H9 (cell line): ENCODE results near the gene AMER3. TPM values are rescaled to one million over a fixed set of nuclear protein-coding genes. Genes with fewer than 3 reads are reported as not detected.

Source experiments
- DNase-seq: peaks from one replicate; pipeline ENCODE4 v3.0.0-alpha.2; 2017
- H2AFZ ChIP-seq: one replicate; pipeline ENCODE4 v1.6.1; 2013; ENCODE audit warnings: mild to moderate bottlenecking, low read length, control low read depth, moderate library complexity
- H2AK5ac ChIP-seq: 2 replicates; pipeline ENCODE4 v1.6.1; 2013; ENCODE audit warnings: low read length, control low read depth, mixed read lengths; ENCODE audit not compliant: insufficient read length
- H2BK120ac ChIP-seq: one replicate; pipeline ENCODE4 v1.6.1; 2013; ENCODE audit warnings: low read depth, mild to moderate bottlenecking, low read length, control low read depth, inconsistent platforms; ENCODE audit not compliant: poor library complexity, severe bottlenecking
- H2BK12ac ChIP-seq: 2 replicates; pipeline ENCODE4 v1.6.1; 2013; ENCODE audit warnings: low read length, control low read depth, mixed read lengths, low read depth; ENCODE audit not compliant: insufficient read length
- H2BK15ac ChIP-seq: 2 replicates; pipeline ENCODE4 v1.6.1; 2013; ENCODE audit warnings: low read depth, low read length, control low read depth
- H2BK20ac ChIP-seq: one replicate; pipeline ENCODE4 v1.6.1; 2013; ENCODE audit warnings: low read depth, mild to moderate bottlenecking, low read length, control low read depth, inconsistent platforms; ENCODE audit not compliant: poor library complexity, severe bottlenecking
- H2BK5ac ChIP-seq: 2 replicates; pipeline ENCODE4 v1.6.1; 2013; ENCODE audit warnings: low read length, control low read depth, mixed read lengths; ENCODE audit not compliant: insufficient read length
- H3K14ac ChIP-seq: 2 replicates; pipeline ENCODE4 v1.6.1; 2013; ENCODE audit warnings: low read length, control low read depth; ENCODE audit not compliant: insufficient read depth
- H3K18ac ChIP-seq: 2 replicates; pipeline ENCODE4 v1.6.1; 2013; ENCODE audit warnings: low read depth, mild to moderate bottlenecking, mixed read lengths, low read length, control low read depth; ENCODE audit not compliant: insufficient read length
- H3K23ac ChIP-seq: 2 replicates; pipeline ENCODE4 v1.6.1; 2013; ENCODE audit warnings: low read length, control low read depth, mixed read lengths, low read depth; ENCODE audit not compliant: insufficient read length
- H3K23me2 ChIP-seq: 2 replicates; pipeline ENCODE4 v1.6.1; 2013; ENCODE audit warnings: low read depth, mild to moderate bottlenecking, mixed read lengths, low read length, control low read depth; ENCODE audit not compliant: insufficient read length, poor library complexity, severe bottlenecking
- H3K27ac ChIP-seq: 2 replicates; pipeline ENCODE4 v1.5.1; 2013; ENCODE audit warnings: low read length, control low read depth, mixed read lengths, low read depth; ENCODE audit not compliant: insufficient read length
- H3K27me3 ChIP-seq: 2 replicates; pipeline ENCODE4 v1.6.1; 2013; ENCODE audit warnings: low read length, control low read depth, inconsistent platforms; ENCODE audit not compliant: insufficient read depth
- H3K4ac ChIP-seq: 2 replicates; pipeline ENCODE4 v1.6.1; 2013; ENCODE audit warnings: low read depth, mild to moderate bottlenecking, control low read depth, inconsistent platforms, low read length, moderate library complexity
- H3K4me1 ChIP-seq: 2 replicates; pipeline ENCODE4 v1.6.1; 2013; ENCODE audit warnings: low read length, control low read depth, inconsistent platforms; ENCODE audit not compliant: insufficient read depth
- H3K4me2 ChIP-seq: 2 replicates; pipeline ENCODE4 v1.6.1; 2013; ENCODE audit warnings: low read length, control low read depth, mixed read lengths; ENCODE audit not compliant: insufficient read length, insufficient read depth
- H3K56ac ChIP-seq: 2 replicates; pipeline ENCODE4 v1.6.1; 2013; ENCODE audit warnings: low read depth, mild to moderate bottlenecking, mixed read lengths, low read length, control low read depth; ENCODE audit not compliant: insufficient read length
- H3K79me1 ChIP-seq: 2 replicates; pipeline ENCODE4 v1.6.1; 2013; ENCODE audit warnings: low read depth, mild to moderate bottlenecking, moderate library complexity, low read length, control low read depth, inconsistent platforms; ENCODE audit not compliant: insufficient read depth, poor library complexity, severe bottlenecking
- H3K79me2 ChIP-seq: 2 replicates; pipeline ENCODE4 v1.6.1; 2013; ENCODE audit warnings: low read length, control low read depth, inconsistent platforms; ENCODE audit not compliant: insufficient read depth
- H3K9ac ChIP-seq: 2 replicates; pipeline ENCODE4 v1.6.1; 2013; ENCODE audit warnings: low read length, control low read depth, mixed read lengths; ENCODE audit not compliant: insufficient read length; ENCODE audit errors: extremely low read depth
- H3K9me3 ChIP-seq: one replicate; pipeline ENCODE4 v1.6.1; 2013; ENCODE audit warnings: low read depth, low read length, inconsistent platforms; ENCODE audit not compliant: control insufficient read depth
- H3T11ph ChIP-seq: one replicate; pipeline ENCODE4 v1.6.1; 2013; ENCODE audit warnings: mild to moderate bottlenecking, low read length, control low read depth, inconsistent platforms
- H4K20me1 ChIP-seq: one replicate; pipeline ENCODE4 v1.6.1; 2013; ENCODE audit not compliant: control insufficient read depth, insufficient read length, insufficient read depth
- H4K5ac ChIP-seq: 2 replicates; pipeline ENCODE4 v1.6.1; 2013; ENCODE audit warnings: low read depth, mild to moderate bottlenecking, mixed read lengths, low read length, control low read depth; ENCODE audit not compliant: insufficient read length
- H4K8ac ChIP-seq: replicated peaks from 2 replicates; pipeline ENCODE4 v1.6.1; 2013; ENCODE audit warnings: low read length, control low read depth, mixed read lengths, low read depth; ENCODE audit not compliant: insufficient read length
- H4K91ac ChIP-seq: 2 replicates; pipeline ENCODE4 v1.6.1; 2013; ENCODE audit warnings: low read depth, mild to moderate bottlenecking, moderate library complexity, mixed read lengths, low read length, control low read depth; ENCODE audit not compliant: insufficient read length
- H3K27ac Mint-ChIP-seq, 3 experiments: 2 replicates in 2 of 3; 3 replicates in 1 of 3; pipeline ENCODE4 v1.8.0; 2020 to 2021; ENCODE audit warnings: mixed read lengths in 3 of 3, mild to moderate bottlenecking in 1 of 3, moderate library complexity in 1 of 3
- H3K27me3 Mint-ChIP-seq: 2 replicates; pipeline ENCODE4 v1.8.0; 2021; ENCODE audit warnings: low read depth, mild to moderate bottlenecking, moderate library complexity, mixed read lengths
- H3K36me3 Mint-ChIP-seq, 3 experiments: 2 replicates in 2 of 3; 3 replicates in 1 of 3; pipeline ENCODE4 v1.8.0; 2020 to 2021; ENCODE audit warnings: low read depth in 3 of 3, mixed read lengths in 3 of 3; ENCODE audit not compliant: insufficient read depth in 1 of 3
- H3K4me1 Mint-ChIP-seq, 2 experiments: 2 replicates each; pipeline ENCODE4 v1.8.0; 2020; ENCODE audit warnings: mixed read lengths in 2 of 2
- H3K4me3 Mint-ChIP-seq, 2 experiments: 2 replicates in 1 of 2; 3 replicates in 1 of 2; pipeline ENCODE4 v1.8.0; 2020 to 2021; ENCODE audit warnings: mild to moderate bottlenecking in 2 of 2, mixed read lengths in 2 of 2, moderate library complexity in 1 of 2
- H3K9me3 Mint-ChIP-seq, 2 experiments: 2 replicates in 1 of 2; 3 replicates in 1 of 2; pipeline ENCODE4 v1.8.0; 2020; ENCODE audit warnings: mild to moderate bottlenecking in 2 of 2, mixed read lengths in 2 of 2, moderate library complexity in 1 of 2
- WGBS: extraction: QIAGEN DNeasy Blood & Tissue Kit; methylation state at CpG from one replicate; pipeline ENCODE4 v1.1.7; 2013; ENCODE audit warnings: missing lambda C conversion rate, low lambda C conversion rate, mixed read lengths; ENCODE audit not compliant: insufficient read length; ENCODE audit errors: extremely low coverage; 5-methylcytosine and 5-hydroxymethylcytosine counted together
- total RNA-seq: library from RNA; stranded (reverse); gene quantifications from 2 replicates; pipeline ENCODE4 v1.2.1, GENCODE V29; 2021
- TF ChIP-seq, protein P1 (sequence below): fragments of 200-600 bp; sonication (generic); conservative IDR thresholded peaks from 3 replicates; pipeline ENCODE4 v1.8.0; 2021; ENCODE audit warnings: antibody characterized with exemption, mild to moderate bottlenecking

AMER3 gene
- total RNA-seq, 1 experiment from 2014 or later = 0.59 TPM

DNA sequence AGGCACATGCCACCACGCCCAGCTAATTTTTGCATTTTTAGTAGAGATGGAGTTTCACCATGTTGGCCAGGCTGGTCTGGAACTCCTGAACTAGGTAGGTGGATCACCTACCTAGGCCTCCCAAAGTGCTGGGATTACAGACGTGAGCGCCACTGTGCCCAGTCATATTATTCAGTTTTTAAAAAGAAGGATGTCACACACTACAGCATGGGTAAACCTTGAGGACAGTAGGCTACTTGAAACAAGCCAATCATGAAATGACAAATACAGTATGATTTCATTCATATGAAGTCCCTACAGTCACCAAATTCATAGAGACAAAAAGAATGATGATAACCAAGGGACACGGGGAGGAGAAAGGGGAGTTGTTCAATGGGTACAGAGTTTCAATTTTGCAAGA, 50.3 kb downstream of the AMER3 start:
- Histone ChIP-seq H3K56ac (no peak overlapping the region), H3T11ph (no peak overlapping the region), H2AK5ac (no peak overlapping the region), H3K79me2 (no peaks in the 10 kb centered on the region), H4K8ac (no peak overlapping the region), H3K9me3 (no peaks in the 10 kb centered on the region), H2AFZ (no peak overlapping the region), H3K79me1 (no peaks in the 10 kb centered on the region), H2BK120ac (no peak overlapping the region), H2BK12ac (no peak overlapping the region), H4K5ac (no peak overlapping the region), H3K4me2 (no peak overlapping the region), H3K27ac (no peak overlapping the region), H3K14ac (no peak overlapping the region), H4K91ac (no peak overlapping the region), H2BK5ac (no peak overlapping the region), H2BK20ac (no peak overlapping the region), H3K23ac (no peak overlapping the region), H3K18ac (no peak overlapping the region), H3K4ac (no peak overlapping the region), H2BK15ac (no peak overlapping the region), H3K9ac (no peak overlapping the region), H3K4me1 (no peaks in the 10 kb centered on the region; the same call in 1 of the 2 replicates), H3K23me2 (no peaks in the 10 kb centered on the region), H4K20me1 (no peaks in the 10 kb centered on the region), H3K27me3 (no peaks in the 10 kb centered on the region)
- Mint-ChIP-seq H3K4me1 (peaks cover 5% of the 10 kb centered on the region in 2 experiments; a peak in 3 of 4 replicates), H3K27me3 (no peaks in the 10 kb centered on the region; the same call in 1 of the 2 replicates), H3K9me3 (peaks cover 0 to 3% of the 10 kb centered on the region in 2 experiments; a peak in 3 of 5 replicates), H3K36me3 (peaks cover 0 to 2% (median 0%) of the 10 kb centered on the region in 3 experiments; a peak in 1 of 7 replicates), H3K4me3 (no peak overlapping the region), H3K27ac (no peak overlapping the region)
- WGBS = no CpG with 5 or more reads among the region's 4 CpGs
- no peak for DNase-seq
- TF ChIP-seq, protein P1, sequence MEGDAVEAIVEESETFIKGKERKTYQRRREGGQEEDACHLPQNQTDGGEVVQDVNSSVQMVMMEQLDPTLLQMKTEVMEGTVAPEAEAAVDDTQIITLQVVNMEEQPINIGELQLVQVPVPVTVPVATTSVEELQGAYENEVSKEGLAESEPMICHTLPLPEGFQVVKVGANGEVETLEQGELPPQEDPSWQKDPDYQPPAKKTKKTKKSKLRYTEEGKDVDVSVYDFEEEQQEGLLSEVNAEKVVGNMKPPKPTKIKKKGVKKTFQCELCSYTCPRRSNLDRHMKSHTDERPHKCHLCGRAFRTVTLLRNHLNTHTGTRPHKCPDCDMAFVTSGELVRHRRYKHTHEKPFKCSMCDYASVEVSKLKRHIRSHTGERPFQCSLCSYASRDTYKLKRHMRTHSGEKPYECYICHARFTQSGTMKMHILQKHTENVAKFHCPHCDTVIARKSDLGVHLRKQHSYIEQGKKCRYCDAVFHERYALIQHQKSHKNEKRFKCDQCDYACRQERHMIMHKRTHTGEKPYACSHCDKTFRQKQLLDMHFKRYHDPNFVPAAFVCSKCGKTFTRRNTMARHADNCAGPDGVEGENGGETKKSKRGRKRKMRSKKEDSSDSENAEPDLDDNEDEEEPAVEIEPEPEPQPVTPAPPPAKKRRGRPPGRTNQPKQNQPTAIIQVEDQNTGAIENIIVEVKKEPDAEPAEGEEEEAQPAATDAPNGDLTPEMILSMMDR = no peak
